OCI-LY7 (cell line): ENCODE results near the gene RAF1. TPM values are rescaled to one million over a fixed set of nuclear protein-coding genes. Genes with fewer than 3 reads are reported as not detected.

Experiments used
- BruUV-seq: library from RNA; stranded (reverse); fragments of 400-500 nt; replicated peaks from 2 replicates; lab custom pipeline; 2021; lab: Mats Ljungman, UMichigan
- CTCF ChIA-PET: fragments of 300-600 bp; sonication (Branson Sonifier 250); formaldehyde crosslinking; loops from one replicate; lab custom pipeline; 2022; ENCODE audit warnings: antibody characterized with exemption; ENCODE audit not compliant: unreplicated experiment; lab: Charles Lee
- POLR2A ChIA-PET: fragments of 300-600 bp; sonication (Branson Sonifier 250); formaldehyde crosslinking; loops from one replicate; lab custom pipeline; 2022; ENCODE audit warnings: antibody characterized with exemption; lab: Charles Lee
- DNase-seq: peaks from one replicate; pipeline ENCODE4 v3.0.0-alpha.2; 2015; ENCODE audit warnings: low spot score
- H2AFZ ChIP-seq: fragments of 200-600 bp; sonication (generic), shearing (Covaris generic); 2 replicates; pipeline ENCODE4 v1.6.1; 2014; ENCODE audit warnings: mild to moderate bottlenecking, antibody characterized with exemption, low read length, moderate library complexity
- H3K27ac ChIP-seq: fragments of 200-600 bp; sonication (generic); 2 replicates; pipeline ENCODE4 v1.5.1; 2014; ENCODE audit warnings: mixed run types, low read depth, mild to moderate bottlenecking, moderate library complexity, low read length, inconsistent platforms; ENCODE audit not compliant: poor library complexity, severe bottlenecking
- H3K36me3 ChIP-seq: fragments of 200-600 bp; sonication (generic); 2 replicates; pipeline ENCODE4 v1.6.1; 2014; ENCODE audit warnings: mild to moderate bottlenecking, antibody characterized with exemption, low read length, moderate library complexity, mixed read lengths; ENCODE audit not compliant: insufficient read depth
- H3K4me1 ChIP-seq: fragments of 200-600 bp; sonication (generic); 2 replicates; pipeline ENCODE4 v1.5.1; 2014; ENCODE audit warnings: mild to moderate bottlenecking, low read length; ENCODE audit not compliant: insufficient read depth, poor library complexity, severe bottlenecking
- H3K4me2 ChIP-seq: fragments of 200-600 bp; sonication (generic); 2 replicates; pipeline ENCODE4 v1.6.1; 2014; ENCODE audit warnings: mild to moderate bottlenecking, low read length
- H3K4me3 ChIP-seq: fragments of 200-600 bp; sonication (generic); 2 replicates; pipeline ENCODE4 v1.5.1; 2014; ENCODE audit warnings: mild to moderate bottlenecking, low read depth, low read length; ENCODE audit not compliant: poor library complexity, severe bottlenecking
- H3K79me2 ChIP-seq: fragments of 200-600 bp; sonication (generic); 2 replicates; pipeline ENCODE4 v1.6.1; 2016; ENCODE audit warnings: low read depth, mild to moderate bottlenecking, low read length, moderate library complexity, mixed read lengths; ENCODE audit not compliant: insufficient read depth
- H3K9me2 ChIP-seq: fragments of 200-600 bp; sonication (generic); 2 replicates; pipeline ENCODE4 v1.6.1; 2016; ENCODE audit warnings: mild to moderate bottlenecking, low read length, mixed read lengths; ENCODE audit not compliant: insufficient read depth
- H3K9me3 ChIP-seq: fragments of 200-600 bp; sonication (generic); 2 replicates; pipeline ENCODE4 v1.6.1; 2014; ENCODE audit warnings: mild to moderate bottlenecking, mixed run types, low read length, mixed read lengths
- H4K20me1 ChIP-seq: fragments of 200-600 bp; sonication (generic); 2 replicates; pipeline ENCODE4 v1.6.1; 2014; ENCODE audit warnings: mild to moderate bottlenecking, antibody characterized with exemption, low read length, moderate library complexity, mixed read lengths; ENCODE audit not compliant: insufficient read depth
- CTCF ChIP-seq: fragments of 200-600 bp; sonication (generic); conservative IDR thresholded peaks from 2 replicates; pipeline ENCODE4 v1.5.1; 2014; ENCODE audit warnings: mild to moderate bottlenecking, antibody characterized with exemption, low read length, moderate library complexity, mixed read lengths
- EZH2phosphoT487 ChIP-seq: fragments of 200-600 bp; sonication (generic); IDR thresholded peaks from 2 replicates; pipeline ENCODE4 v1.6.1; 2018; ENCODE audit warnings: low read depth, borderline replicate concordance, mild to moderate bottlenecking, mixed run types, antibody characterized with exemption, low read length, moderate library complexity, mixed read lengths
- intact Hi-C: fragments of 100-400 bp; cut with micrococcal nuclease; formaldehyde crosslinking; loops from one replicate; pipeline ENCODE4 v1.10.0; 2022; ENCODE audit not compliant: unreplicated experiment
- total RNA-seq, 2 experiments: library from RNA; depleted of rRNA in 1 of 2; stranded (reverse); fragments of >200 nt in 1 of 2; shearing (Covaris generic) in 1 of 2; gene quantifications; 2 replicates each; pipeline ENCODE4 v1.2.3, GENCODE V29; 2014 to 2022

The RAF1 gene
- total RNA-seq, 2 experiments from 2014 or later: 88.0 to 90.8 TPM

GRCh38 chr3:12585970-12586369 lies 77.9 kb downstream of the RAF1 start:
- Histone ChIP-seq H3K9me3 (no peaks in the 10 kb centered on the region), H3K79me2 (no peaks in the 10 kb centered on the region), H3K36me3 (peaks cover 94% of the 10 kb centered on the region), H3K9me2 (no peaks in the 10 kb centered on the region), H3K4me2 (no peak overlapping the region), H2AFZ (no peak overlapping the region), H3K4me3 (no peak overlapping the region), H3K4me1 (no peaks in the 10 kb centered on the region), H4K20me1 (no peaks in the 10 kb centered on the region), H3K27ac (peak overlapping the region; percentile 23)
- no peak for DNase-seq
- CTCF ChIA-PET: no interaction called here
- POLR2A ChIA-PET: interaction anchor here (1.9 kb wide), 1 partner anchor 19 kb away, joined by 5 read pairs; no protein-coding TSS in a partner anchor
- no peak for TF ChIP-seq EZH2phosphoT487
- TF ChIP-seq CTCF: no peak
- no TSS peak for BruUV-seq
- intact Hi-C loops: no loop called here

- TF ChIP-seq EZH2phosphoT487: no peak
- no peak for TF ChIP-seq CTCF
- Histone ChIP-seq H2AFZ (no peak overlapping the region), H3K4me1 (no peaks in the 10 kb centered on the region), H3K4me2 (no peak overlapping the region), H3K4me3 (no peak overlapping the region), H3K9me3 (no peaks in the 10 kb centered on the region), H3K27ac (no peak overlapping the region), H4K20me1 (no peaks in the 10 kb centered on the region), H3K9me2 (no peaks in the 10 kb centered on the region), H3K36me3 (peaks cover 92% of the 10 kb centered on the region), H3K79me2 (no peaks in the 10 kb centered on the region)
- intact Hi-C loops: no loop called here
- no TSS peak for BruUV-seq
- no peak for DNase-seq
- POLR2A ChIA-PET: interaction anchor here (0.5 to 1.9 kb wide), 8 partner anchors 8 to 405 kb away, joined by 3 to 9 read pairs (median 4); no protein-coding TSS in a partner anchor
- CTCF ChIA-PET: no interaction called here
Measured at GRCh38 chr3:12585181-12585580, 78.7 kb downstream of the RAF1 start.

GRCh38 chr3:12584083-12584482 lies 79.8 kb downstream of the RAF1 start:
- no peak overlapping the region for H2AFZ ChIP-seq
- no peak for DNase-seq
- no TSS peak for BruUV-seq
- H3K36me3 ChIP-seq: peaks cover 95% of the 10 kb centered on the region
- no peak overlapping the region for H3K27ac ChIP-seq
- H3K9me3 ChIP-seq: no peaks in the 10 kb centered on the region
- H3K9me2 ChIP-seq: no peaks in the 10 kb centered on the region
- H3K4me3 ChIP-seq: no peak overlapping the region
- intact Hi-C loops: no loop called here
- ChIA-PET POLR2A (interaction anchor here (1.0 to 1.9 kb wide), 3 partner anchors 15 to 21 kb away, joined by 3 to 8 read pairs (median 5); no protein-coding TSS in a partner anchor), CTCF (no interaction called here)
- H4K20me1 ChIP-seq: no peaks in the 10 kb centered on the region
- TF ChIP-seq EZH2phosphoT487: no peak
- TF ChIP-seq CTCF: no peak
- H3K79me2 ChIP-seq: no peaks in the 10 kb centered on the region
- H3K4me1 ChIP-seq: no peaks in the 10 kb centered on the region
- H3K4me2 ChIP-seq: no peak overlapping the region
